Measurements from ENCODE around the gene CNTNAP2.
A peak's percentile ranks its signal among the peaks of the same experiment; 100 is the strongest.

CNTNAP2 gene

DNA sequence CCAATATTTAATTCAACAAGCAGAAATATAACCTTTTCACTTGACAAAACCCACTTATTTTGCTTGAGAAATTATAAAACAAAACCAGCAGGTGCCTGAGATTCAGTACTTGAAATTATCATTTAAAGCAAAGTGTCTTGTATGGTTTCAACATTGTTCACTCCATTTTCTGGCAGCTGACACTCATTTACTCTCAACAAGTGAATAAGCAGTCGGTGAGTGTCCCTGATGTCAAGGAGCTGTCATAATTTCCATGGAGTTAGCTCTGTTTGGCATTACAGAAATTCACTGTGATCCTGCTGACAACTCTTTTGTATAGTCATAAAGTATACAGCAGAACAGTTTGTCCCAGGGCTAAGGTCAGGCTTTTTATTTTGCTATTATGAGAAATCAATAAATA lies 490.0 kb downstream of the CNTNAP2 start:
- DNase-seq (ENCODE audit: low spot score): no peak

GRCh38 chr7:146619641-146620040 lies 503.0 kb downstream of the CNTNAP2 start:
- DNase-seq (ENCODE audit: low spot score): no peak

DNA sequence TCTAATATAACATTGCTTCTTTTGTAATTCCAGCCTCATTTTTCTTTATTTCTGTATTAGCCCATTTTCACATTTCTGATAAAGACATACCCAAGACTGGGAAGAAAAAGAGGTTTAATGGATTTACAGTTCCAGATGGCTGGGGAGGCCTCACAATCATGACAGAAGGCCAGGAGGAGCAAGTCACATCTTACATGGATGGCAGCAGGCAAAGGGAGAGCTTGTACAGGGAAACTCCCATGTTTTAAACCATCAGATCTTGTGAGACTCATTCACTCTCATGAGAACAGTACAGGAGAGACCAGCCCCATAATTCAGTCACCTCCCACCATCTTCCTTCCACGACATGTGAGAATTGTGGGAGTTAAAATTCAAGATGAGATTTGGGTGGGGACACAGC lies 510.3 kb downstream of the CNTNAP2 start:
- no peak for DNase-seq (ENCODE audit: low spot score)

DNA sequence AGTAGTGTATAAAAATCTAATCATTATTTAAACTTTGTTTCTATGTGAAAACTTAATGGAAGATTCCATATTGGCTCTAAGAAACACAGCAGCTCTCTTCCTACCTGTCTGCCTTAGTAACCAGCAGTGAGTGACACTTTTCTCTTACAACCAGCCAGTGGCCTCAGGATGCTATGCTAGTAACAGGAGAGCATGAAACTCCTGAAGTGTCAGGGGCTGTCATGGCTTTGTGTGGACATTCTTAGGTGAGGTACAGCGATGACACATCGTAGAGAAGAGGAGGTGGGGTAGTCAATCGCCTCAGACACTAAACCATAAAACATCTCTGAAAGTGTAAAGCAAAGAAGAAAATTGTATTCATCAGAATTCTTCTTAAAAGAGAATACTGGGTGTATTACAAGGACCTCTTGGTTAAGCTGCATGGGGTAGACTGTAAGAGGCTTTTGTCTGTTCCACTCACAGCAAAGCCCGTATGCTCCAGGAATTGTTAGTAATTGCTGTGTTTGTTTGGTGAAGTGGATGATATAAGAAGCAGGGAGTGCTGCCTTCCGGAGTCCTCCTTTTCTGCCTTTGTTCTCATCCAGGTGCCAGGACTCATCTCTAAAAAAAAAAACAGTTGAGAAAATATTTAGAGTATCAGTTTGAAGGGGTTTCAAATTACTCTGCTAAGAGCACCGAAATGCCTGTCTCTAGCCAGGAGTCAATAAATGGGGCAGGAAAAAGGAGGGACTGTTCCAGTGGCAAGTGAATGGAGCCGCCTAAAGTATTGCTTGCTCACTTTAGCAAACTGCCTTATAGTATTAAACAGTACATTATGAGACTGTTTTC lies 518.8 kb downstream of the CNTNAP2 start:
- no peak for DNase-seq (ENCODE audit: low spot score)

- no peak for DNase-seq (ENCODE audit: low spot score)
These were observed 519.4 kb downstream of the CNTNAP2 start for GRCh38 chr7:146636033-146636356.

- no peak for DNase-seq (ENCODE audit: low spot score)
These were observed 520.0 kb downstream of the CNTNAP2 start for GRCh38 chr7:146636581-146636980.

DNA sequence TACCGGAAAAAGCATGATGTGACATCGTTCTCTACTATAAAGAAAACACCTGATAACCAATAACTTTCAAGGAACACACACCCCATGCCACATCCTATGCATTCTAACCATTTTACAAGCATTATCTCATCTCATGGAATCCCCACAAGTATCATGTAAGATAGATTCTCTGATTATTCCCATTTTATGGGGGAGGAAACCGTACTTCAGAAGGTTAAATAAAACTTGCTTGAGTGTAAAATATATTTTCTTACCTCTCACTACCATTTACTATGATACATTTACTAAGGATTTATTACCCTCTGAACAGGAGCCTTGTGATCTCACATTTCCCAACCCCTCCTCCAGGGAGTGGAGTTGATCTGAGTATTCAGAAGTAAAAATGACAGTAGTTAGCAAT lies 522.7 kb downstream of the CNTNAP2 start:
- DNase-seq (ENCODE audit: low spot score): no peak

- no peak for DNase-seq (ENCODE audit: low spot score)
These were observed 524.9 kb downstream of the CNTNAP2 start for GRCh38 chr7:146641491-146641890.

- no peak for DNase-seq (ENCODE audit: low spot score)
These were observed 528.9 kb downstream of the CNTNAP2 start for GRCh38 chr7:146645383-146645976.

GRCh38 chr7:146647445-146647844 lies 530.8 kb downstream of the CNTNAP2 start:
- DNase-seq (ENCODE audit: low spot score): no peak

DNA sequence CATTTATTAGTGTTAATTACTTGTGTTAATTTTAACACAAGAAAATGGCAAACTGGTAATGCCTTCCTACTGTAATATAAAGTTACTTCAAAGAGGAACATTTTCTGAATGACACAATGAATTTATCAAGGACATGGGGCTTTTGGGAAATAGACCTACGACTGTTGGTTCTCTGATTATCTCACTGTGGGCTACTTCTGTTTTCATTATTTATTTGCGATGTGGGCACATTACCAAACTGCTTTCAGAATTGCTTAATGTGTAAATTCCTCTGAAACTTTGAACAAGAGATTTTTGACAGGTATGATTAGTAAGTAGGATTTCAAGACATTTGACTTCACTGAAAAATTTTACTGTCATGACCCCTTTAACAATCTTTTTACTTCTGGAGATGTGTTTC lies 535.6 kb downstream of the CNTNAP2 start:
- no peak for DNase-seq (ENCODE audit: low spot score)

DNA sequence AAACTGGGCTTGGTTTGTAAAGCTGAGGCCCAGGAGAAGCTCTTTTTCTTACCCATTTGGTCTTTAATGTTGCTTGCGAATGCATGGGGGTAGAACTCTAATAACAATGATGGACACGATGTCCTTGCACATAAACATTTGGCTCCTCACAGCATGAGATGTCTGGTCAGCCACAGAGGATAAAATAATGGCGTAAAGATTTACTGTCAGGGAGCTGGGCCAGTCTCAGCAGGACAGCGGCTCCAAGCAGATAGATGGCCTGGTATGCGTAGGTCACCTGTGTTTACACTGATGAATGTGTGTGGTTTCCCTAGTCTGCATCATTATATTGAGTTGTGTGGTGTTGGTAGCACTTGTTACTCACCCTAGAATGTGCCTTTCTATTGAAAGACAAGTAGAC lies 537.4 kb downstream of the CNTNAP2 start:
- DNase-seq (ENCODE audit: low spot score): no peak

- peak; percentile 2 for DNase-seq (ENCODE audit: low spot score)
These were observed 539.6 kb downstream of the CNTNAP2 start for GRCh38 chr7:146655928-146656797.

GRCh38 chr7:146656988-146657387 lies 540.4 kb downstream of the CNTNAP2 start:
- DNase-seq (ENCODE audit: low spot score): no peak

- DNase-seq (ENCODE audit: low spot score): no peak
These were observed 542.0 kb downstream of the CNTNAP2 start for GRCh38 chr7:146658604-146659003.

DNA sequence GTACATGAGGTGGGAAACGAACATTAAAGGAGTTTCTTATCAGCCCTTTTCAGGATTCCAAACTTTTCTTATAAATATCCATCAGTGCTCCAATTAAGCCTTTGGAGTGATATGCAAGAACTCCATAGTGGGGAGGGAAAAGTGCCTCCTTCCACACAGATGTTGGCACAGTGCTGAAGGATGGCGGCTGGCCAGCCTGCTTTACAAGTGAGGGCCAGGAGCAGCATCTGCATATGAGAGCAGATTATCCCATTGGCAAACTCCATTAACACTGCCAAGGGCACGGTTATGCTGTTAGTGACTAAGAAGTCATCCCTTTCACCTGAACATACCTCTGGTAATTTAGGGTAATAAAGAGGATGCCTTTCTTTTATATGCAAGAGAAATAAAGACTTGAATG lies 543.1 kb downstream of the CNTNAP2 start:
- DNase-seq (ENCODE audit: low spot score): no peak

DNA sequence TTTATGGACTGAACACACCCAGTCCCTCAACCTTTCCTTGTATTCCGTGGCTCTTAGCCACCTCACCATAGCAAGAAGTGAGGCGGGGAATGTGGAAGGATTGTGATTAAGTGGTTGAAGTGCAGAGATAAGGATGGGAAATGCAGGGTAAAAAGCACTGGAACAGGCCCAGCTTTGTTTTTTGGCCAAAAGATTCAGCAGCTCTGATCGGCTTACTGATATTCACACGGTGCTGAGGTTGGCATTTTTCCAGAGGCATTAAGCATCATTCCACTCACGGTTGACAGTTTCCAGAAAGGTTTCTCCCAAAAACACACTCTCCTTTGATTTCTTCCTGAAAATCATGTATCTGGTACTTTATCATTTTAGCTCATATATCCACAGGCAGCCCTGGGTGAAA lies 544.2 kb downstream of the CNTNAP2 start:
- DNase-seq (ENCODE audit: low spot score): no peak

- no peak for DNase-seq (ENCODE audit: low spot score)
These were observed 544.8 kb downstream of the CNTNAP2 start for GRCh38 chr7:146661435-146661834.

- no peak for DNase-seq (ENCODE audit: low spot score)
These were observed 545.3 kb downstream of the CNTNAP2 start for GRCh38 chr7:146661929-146662328.

DNA sequence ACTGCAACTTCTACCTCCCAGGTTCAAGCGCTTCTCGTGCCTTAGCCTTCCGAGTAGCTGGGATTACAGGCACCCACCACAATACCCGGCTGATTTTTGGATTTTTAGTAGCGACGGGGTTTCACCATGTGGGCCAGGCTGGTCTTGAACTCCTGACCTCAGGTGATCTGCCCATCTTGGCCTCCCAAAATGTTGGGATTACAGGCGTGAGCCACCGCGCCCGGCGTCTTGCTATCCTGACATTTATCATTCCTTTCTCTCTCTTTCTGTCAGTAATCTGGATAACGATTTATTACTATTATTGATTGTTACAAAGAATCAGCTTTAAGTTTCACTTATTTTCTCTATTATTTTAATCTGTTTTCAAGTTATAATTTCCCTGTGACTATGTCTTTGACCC lies 548.4 kb downstream of the CNTNAP2 start:
- no peak for DNase-seq (ENCODE audit: low spot score)

GRCh38 chr7:146670532-146670931 lies 553.9 kb downstream of the CNTNAP2 start:
- DNase-seq (ENCODE audit: low spot score): no peak

GRCh38 chr7:146681487-146681886 lies 564.9 kb downstream of the CNTNAP2 start:
- DNase-seq (ENCODE audit: low spot score): no peak

GRCh38 chr7:146683439-146683838 lies 566.8 kb downstream of the CNTNAP2 start:
- DNase-seq (ENCODE audit: low spot score): no peak

All from activated CD4-positive, alpha-beta T cell treated with anti-CD3 and anti-CD28 coated beads, Interleukin-2, Interleukin-4, amounts not matched to agents 100 ng/mL and 50 ng/mL, durations not matched to agents 16 hours and 8 hours (primary cell).